D721Med (cell line): ENCODE data around the gene EXOSC5.
A peak's percentile ranks its signal among the peaks of the same experiment; 100 is the strongest.
"Not testable (repeated sequence)": the region's sequence is repeated elsewhere in the genome, so short reads cannot be mapped to it uniquely, and the experiment has no call there.

Experiments used
- DNase-seq: peaks from one replicate; pipeline ENCODE4 v3.0.0; 2011; ENCODE audit warnings: low spot score; ENCODE audit not compliant: insufficient read length
- FAIRE-seq: peaks from 2 replicates; lab custom pipeline; 2011; peaks lifted over from hg19 to GRCh38; lab: Jason Lieb, UNC
- CTCF ChIP-seq: IDR thresholded peaks from 2 replicates; pipeline ENCODE4 v1.5.1; 2012; ENCODE audit warnings: mild to moderate bottlenecking, control low read depth; ENCODE audit not compliant: insufficient read depth; ENCODE audit errors: missing control alignments

Gene EXOSC5

GRCh38 chr19:41439441-41440222, 42.5 kb upstream of the EXOSC5 start, which contains the start of gene DMAC2:
DMAC2 (minus strand) TSS chr19:41439912; CDS start chr19:41439899, 13 bp downstream.
- peak; percentile 95 for FAIRE-seq
- TF ChIP-seq CTCF, result peak; percentile 76
- DNase-seq, result peak; percentile 97

- DNase-seq (no peak), FAIRE-seq (no peak)
- TF ChIP-seq CTCF, result no peak
These were observed 40.9 kb upstream of the EXOSC5 start for GRCh38 chr19:41437944-41438574.

GRCh38 chr19:41436674-41436951, 39.5 kb upstream of the EXOSC5 start:
- TF ChIP-seq CTCF, result no peak
- DNase-seq (no peak), FAIRE-seq (no peak)

GRCh38 chr19:41435936-41436673, 38.9 kb upstream of the EXOSC5 start:
- FAIRE-seq (no peak), DNase-seq (peak; percentile 2)
- no peak for TF ChIP-seq CTCF

- not testable (repeated sequence) for DNase-seq
These were observed 38.2 kb upstream of the EXOSC5 start for GRCh38 chr19:41435376-41435775.

DNA sequence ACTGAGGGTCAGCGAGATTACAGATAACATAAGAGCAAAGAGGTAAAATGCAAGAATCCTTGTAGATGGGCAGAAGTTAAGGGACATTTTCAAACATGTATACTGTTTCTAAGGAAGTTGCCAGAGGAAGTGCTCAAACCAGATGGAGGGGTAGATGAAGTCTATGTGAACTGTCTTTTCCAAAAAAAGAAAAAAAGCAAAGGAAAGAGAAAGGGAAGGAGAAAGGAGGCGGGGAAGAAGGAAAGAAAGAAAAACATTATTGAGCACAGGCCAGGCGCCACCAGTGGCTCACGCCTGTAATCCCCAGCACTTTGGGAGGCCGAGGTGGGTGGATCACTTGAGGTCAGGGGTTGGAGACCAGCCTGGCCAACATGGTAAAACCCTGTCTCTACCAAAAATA, 37.3 kb upstream of the EXOSC5 start:
- no peak for TF ChIP-seq CTCF
- FAIRE-seq (no peak), DNase-seq (no peak)

More at GRCh38 chr19:41435376-41435775, 38.2 kb upstream of the EXOSC5 start:
- not testable (repeated sequence) for FAIRE-seq

GRCh38 chr19:41433171-41433570, 36.0 kb upstream of the EXOSC5 start:
- no peak for TF ChIP-seq CTCF
- FAIRE-seq (no peak), DNase-seq (no peak)
